Activated T-cell treated with anti-CD3 and anti-CD28 coated beads, Interleukin-2, amount 50 U/mL, for 24 hours (primary cell): ENCODE results near the gene FOXL2.

Experiments used
- DNase-seq: peaks from one replicate; pipeline ENCODE4 v3.0.0-alpha.2; 2020
- H3K27ac Mint-ChIP-seq: 2 replicates; pipeline ENCODE4 v1.8.0; 2020; ENCODE audit warnings: mild to moderate bottlenecking, mixed read lengths
- H3K27me3 Mint-ChIP-seq: 2 replicates; pipeline ENCODE4 v1.8.0; 2020; ENCODE audit warnings: mixed read lengths
- H3K36me3 Mint-ChIP-seq: 2 replicates; pipeline ENCODE4 v1.8.0; 2020; ENCODE audit warnings: low read depth, mixed read lengths
- H3K4me1 Mint-ChIP-seq: 2 replicates; pipeline ENCODE4 v1.8.0; 2020; ENCODE audit warnings: low read depth, mixed read lengths
- H3K4me3 Mint-ChIP-seq: 2 replicates; pipeline ENCODE4 v1.8.0; 2020; ENCODE audit warnings: mild to moderate bottlenecking, moderate library complexity, mixed read lengths
- H3K9me3 Mint-ChIP-seq: 2 replicates; pipeline ENCODE4 v1.8.0; 2020; ENCODE audit warnings: mixed read lengths

The FOXL2 gene

DNA sequence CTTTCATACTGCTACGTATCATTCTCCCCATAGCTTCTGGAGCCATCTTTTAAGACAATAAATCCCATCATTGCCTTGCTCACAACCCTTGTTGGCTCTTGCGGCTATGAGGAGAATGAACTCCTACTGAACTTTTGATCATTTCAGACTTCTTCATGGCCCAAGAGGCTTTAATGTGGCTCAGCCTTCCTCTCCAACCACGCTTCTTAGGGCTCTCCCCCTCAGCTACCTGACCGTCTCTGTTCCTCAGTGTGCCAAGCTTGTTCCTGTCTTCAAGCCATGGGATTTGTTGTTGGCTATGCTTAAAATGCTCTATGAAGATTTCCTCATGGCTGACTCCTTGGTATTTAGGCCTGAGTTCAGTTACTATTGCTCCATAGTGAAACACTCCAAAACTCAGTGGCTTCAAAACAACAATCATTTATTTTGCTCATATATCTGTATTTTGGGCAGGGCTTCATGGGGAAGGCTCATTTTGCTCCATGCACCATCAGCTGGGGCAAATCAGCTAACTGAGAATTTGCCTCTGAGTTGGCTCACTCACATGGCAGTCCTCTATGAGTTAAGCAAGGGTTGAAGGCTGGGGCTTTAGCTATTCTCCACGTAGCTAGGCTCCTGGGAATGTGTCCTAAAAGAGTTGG lies 47.5 kb downstream of the FOXL2 start:
- no peak overlapping the region for H3K4me3 Mint-ChIP-seq
- H3K4me1 Mint-ChIP-seq, result no peaks in the 10 kb centered on the region
- H3K9me3 Mint-ChIP-seq, result no peaks in the 10 kb centered on the region
- H3K27ac Mint-ChIP-seq, result no peak overlapping the region
- DNase-seq, result no peak
- H3K36me3 Mint-ChIP-seq, result no peaks in the 10 kb centered on the region
- no peaks in the 10 kb centered on the region for H3K27me3 Mint-ChIP-seq

DNA sequence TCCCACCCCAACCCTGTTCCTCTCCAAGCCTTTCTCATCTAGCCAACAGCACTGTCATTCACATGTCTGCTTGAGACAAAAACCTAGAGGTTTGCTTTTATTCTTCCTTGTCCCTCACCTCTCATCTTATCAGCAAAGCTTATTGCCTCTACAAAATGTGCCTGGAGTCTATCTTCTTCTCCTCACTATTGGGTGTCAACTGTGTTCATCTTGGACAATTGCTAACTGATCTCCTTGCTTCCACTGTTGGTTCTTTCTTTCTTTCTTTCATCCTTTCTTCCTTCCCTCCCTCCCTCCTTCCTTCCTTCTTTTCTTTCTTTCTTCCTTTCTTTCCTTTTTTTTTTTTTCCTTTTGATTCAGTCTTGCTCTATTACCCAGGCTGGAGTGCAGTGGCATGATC lies 48.2 kb downstream of the FOXL2 start:
- no peaks in the 10 kb centered on the region for H3K4me1 Mint-ChIP-seq
- no peak overlapping the region for H3K27ac Mint-ChIP-seq
- no peak for DNase-seq
- H3K4me3 Mint-ChIP-seq, result no peak overlapping the region
- H3K27me3 Mint-ChIP-seq, result no peaks in the 10 kb centered on the region
- H3K36me3 Mint-ChIP-seq, result no peaks in the 10 kb centered on the region
- H3K9me3 Mint-ChIP-seq, result no peaks in the 10 kb centered on the region

DNA sequence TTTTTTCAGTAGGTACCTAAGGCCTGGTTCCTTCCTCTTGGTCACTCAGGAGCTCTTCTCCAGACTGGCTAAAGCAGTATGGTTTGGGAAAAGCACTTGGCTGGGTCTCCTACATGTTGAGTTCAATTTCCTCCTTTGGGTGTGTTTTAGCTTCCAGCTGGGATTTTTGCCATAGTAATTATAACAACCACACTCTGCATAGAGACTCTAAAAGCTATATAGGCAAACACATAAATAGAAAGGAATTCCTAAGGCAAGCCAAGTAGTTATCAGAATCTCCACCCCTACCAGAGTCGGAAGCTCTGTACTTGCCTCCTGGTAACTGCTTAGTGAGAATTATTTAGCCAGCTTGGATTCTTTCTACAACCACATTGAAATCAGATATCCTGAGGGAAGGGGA lies 48.6 kb downstream of the FOXL2 start:
- H3K4me3 Mint-ChIP-seq, result no peak overlapping the region
- no peaks in the 10 kb centered on the region for H3K36me3 Mint-ChIP-seq
- H3K27ac Mint-ChIP-seq, result no peak overlapping the region
- DNase-seq, result no peak
- no peaks in the 10 kb centered on the region for H3K27me3 Mint-ChIP-seq
- H3K4me1 Mint-ChIP-seq, result no peaks in the 10 kb centered on the region
- H3K9me3 Mint-ChIP-seq, result no peaks in the 10 kb centered on the region
